ENCODE data around the gene MFNG.

The MFNG gene

DNA sequence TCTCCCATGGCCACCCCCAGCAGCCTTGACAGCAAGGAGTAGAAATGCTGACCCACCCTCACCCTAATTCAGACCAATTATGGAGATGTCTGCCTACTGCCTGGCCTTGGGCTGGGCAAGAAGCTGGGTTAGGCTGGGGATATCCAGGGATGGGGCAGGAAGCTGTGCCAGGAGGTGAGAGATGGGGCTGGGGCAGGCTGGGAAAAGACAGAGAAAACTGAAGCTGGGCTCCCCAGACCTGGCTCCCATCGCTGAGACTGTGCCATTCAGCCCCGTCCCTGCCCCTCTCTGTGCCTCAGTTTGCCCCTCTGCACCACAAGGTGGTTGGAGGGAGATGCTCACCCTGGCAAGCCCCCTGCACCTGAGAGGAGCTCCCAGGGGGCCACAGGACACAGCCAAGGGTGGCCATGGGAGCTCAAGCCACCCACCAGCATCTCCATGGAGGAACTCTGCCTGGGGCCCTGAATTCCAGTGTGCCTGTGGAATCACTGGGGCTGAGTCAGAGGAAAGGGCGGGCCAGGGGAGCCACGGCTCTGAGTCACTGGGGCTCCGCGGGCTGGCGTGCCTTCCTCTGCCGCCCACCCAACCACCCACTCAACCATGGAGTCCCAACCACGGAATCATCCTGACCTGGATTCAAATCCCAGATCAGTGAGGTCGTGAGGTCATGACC, 39.0 kb upstream of the MFNG start:
- no peak overlapping the region for H3K9ac ChIP-seq
- H4K20me1 ChIP-seq (ENCODE audit: insufficient read depth), result no peaks in the 10 kb centered on the region
- no peaks in the 10 kb centered on the region for H3K79me2 ChIP-seq (ENCODE audit: insufficient read depth, low read depth)
- H3K4me3 ChIP-seq (IDR thresholded peaks at IDR 0.05; ENCODE audit: insufficient read depth, low read depth, low read length), result no peak overlapping the region
- no peaks in the 10 kb centered on the region for H3K36me3 ChIP-seq (ENCODE audit: insufficient read depth)
- no peak overlapping the region for H2AFZ ChIP-seq (ENCODE audit: low read depth)
- TF ChIP-seq, protein P1, sequence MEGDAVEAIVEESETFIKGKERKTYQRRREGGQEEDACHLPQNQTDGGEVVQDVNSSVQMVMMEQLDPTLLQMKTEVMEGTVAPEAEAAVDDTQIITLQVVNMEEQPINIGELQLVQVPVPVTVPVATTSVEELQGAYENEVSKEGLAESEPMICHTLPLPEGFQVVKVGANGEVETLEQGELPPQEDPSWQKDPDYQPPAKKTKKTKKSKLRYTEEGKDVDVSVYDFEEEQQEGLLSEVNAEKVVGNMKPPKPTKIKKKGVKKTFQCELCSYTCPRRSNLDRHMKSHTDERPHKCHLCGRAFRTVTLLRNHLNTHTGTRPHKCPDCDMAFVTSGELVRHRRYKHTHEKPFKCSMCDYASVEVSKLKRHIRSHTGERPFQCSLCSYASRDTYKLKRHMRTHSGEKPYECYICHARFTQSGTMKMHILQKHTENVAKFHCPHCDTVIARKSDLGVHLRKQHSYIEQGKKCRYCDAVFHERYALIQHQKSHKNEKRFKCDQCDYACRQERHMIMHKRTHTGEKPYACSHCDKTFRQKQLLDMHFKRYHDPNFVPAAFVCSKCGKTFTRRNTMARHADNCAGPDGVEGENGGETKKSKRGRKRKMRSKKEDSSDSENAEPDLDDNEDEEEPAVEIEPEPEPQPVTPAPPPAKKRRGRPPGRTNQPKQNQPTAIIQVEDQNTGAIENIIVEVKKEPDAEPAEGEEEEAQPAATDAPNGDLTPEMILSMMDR (conservative IDR thresholded peaks at IDR 0.05; ENCODE audit: low read depth, low read length), result no peak
- H3K27ac ChIP-seq, result no peak overlapping the region
- H3K4me2 ChIP-seq, result no peak overlapping the region
- H3K4me1 ChIP-seq (ENCODE audit: low read depth, poor library complexity, severe bottlenecking), result no peaks in the 10 kb centered on the region
- peaks cover 48% of the 10 kb centered on the region for H3K27me3 ChIP-seq (ENCODE audit: insufficient read depth, low read depth)

DNA sequence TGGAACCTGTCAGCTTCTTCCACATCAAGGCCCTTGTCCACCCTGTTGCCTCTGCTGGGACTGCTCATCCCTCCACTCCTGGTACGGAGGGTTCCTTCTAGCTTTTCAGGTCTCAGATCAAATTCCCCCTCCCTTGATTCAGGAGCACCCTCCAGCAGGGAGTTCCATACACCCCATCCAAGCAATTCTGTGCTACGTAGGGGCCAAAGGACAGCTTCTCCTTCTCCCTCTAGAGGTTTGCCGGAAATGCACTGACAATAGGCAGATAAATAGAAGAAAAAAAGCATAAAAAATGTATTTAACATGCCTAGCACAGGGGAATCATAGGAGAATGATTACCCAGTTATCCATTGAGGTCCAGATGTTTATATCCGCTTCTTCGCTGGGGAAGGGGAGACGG, 36.3 kb upstream of the MFNG start:
- H3K27ac ChIP-seq, result no peak overlapping the region
- H3K9ac ChIP-seq, result no peak overlapping the region
- peaks cover 56% of the 10 kb centered on the region for H3K27me3 ChIP-seq (ENCODE audit: insufficient read depth, low read depth)
- H3K4me2 ChIP-seq, result no peak overlapping the region
- H3K4me3 ChIP-seq (IDR thresholded peaks at IDR 0.05; ENCODE audit: insufficient read depth, low read depth, low read length), result no peak overlapping the region
- H3K36me3 ChIP-seq (ENCODE audit: insufficient read depth), result no peaks in the 10 kb centered on the region
- no peaks in the 10 kb centered on the region for H4K20me1 ChIP-seq (ENCODE audit: insufficient read depth)
- H2AFZ ChIP-seq (ENCODE audit: low read depth), result no peak overlapping the region
- H3K4me1 ChIP-seq (ENCODE audit: low read depth, poor library complexity, severe bottlenecking), result no peaks in the 10 kb centered on the region
- TF ChIP-seq, protein P1 (conservative IDR thresholded peaks at IDR 0.05; ENCODE audit: low read depth, low read length), result no peak
- H3K79me2 ChIP-seq (ENCODE audit: insufficient read depth, low read depth), result no peaks in the 10 kb centered on the region

DNA sequence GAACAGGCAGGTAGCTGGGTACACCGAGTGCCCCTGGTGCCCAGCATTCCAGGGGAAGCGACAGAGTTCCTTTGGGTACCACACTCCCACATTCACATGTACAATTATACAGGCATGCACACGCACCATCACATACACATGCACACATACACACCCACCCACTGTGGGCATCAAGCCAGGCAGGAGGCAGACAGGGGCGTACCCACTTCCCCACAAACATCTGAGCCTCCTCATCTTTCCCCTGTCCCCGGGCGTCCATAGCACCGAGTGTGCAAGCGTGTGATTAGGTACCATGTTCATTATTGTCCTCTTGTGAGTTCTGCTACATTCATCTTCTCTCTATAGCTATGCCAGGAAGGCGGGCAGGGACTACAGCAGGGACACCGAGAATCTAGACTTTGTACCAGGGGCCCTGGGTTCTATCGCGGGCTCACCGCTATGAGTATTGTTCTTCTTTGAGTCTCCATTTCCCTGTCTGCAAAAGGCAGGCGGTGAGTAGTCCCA, 35.1 kb upstream of the MFNG start:
- no peaks in the 10 kb centered on the region for H4K20me1 ChIP-seq (ENCODE audit: insufficient read depth)
- TF ChIP-seq, protein P1 (conservative IDR thresholded peaks at IDR 0.05; ENCODE audit: low read depth, low read length), result no peak
- H3K27ac ChIP-seq, result no peak overlapping the region
- no peak overlapping the region for H3K4me2 ChIP-seq
- H3K36me3 ChIP-seq (ENCODE audit: insufficient read depth), result no peaks in the 10 kb centered on the region
- no peak overlapping the region for H3K4me3 ChIP-seq (IDR thresholded peaks at IDR 0.05; ENCODE audit: insufficient read depth, low read depth, low read length)
- H3K79me2 ChIP-seq (ENCODE audit: insufficient read depth, low read depth), result no peaks in the 10 kb centered on the region
- H3K9ac ChIP-seq, result no peak overlapping the region
- H2AFZ ChIP-seq (ENCODE audit: low read depth), result no peak overlapping the region; the same call in 1 of the 2 replicates
- no peaks in the 10 kb centered on the region for H3K4me1 ChIP-seq (ENCODE audit: low read depth, poor library complexity, severe bottlenecking)
- H3K27me3 ChIP-seq (ENCODE audit: insufficient read depth, low read depth), result peaks cover 56% of the 10 kb centered on the region

DNA sequence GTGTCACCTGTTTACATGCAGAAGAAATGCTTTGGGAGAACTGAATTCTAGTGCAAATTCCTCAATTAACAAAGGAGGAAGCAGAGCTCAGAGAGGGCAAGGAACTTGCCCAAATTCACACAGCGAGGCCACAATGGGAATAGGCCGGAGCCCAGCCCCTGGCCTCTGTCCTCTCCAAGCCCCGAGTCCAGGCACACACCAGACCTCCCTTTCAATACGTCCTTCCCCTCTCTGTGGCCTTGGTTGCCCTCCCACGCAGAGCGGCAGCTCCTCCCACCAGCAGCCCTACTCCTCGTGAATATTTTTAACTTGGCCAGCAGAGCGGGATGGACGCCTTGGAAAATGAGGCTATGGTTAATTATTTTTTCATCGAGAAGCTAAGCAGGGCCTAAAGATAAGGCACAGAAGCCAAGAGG, 34.6 kb upstream of the MFNG start:
- H3K36me3 ChIP-seq (ENCODE audit: insufficient read depth), result no peaks in the 10 kb centered on the region
- no peaks in the 10 kb centered on the region for H4K20me1 ChIP-seq (ENCODE audit: insufficient read depth)
- H3K4me1 ChIP-seq (ENCODE audit: low read depth, poor library complexity, severe bottlenecking), result no peaks in the 10 kb centered on the region
- TF ChIP-seq, protein P1 (conservative IDR thresholded peaks at IDR 0.05; ENCODE audit: low read depth, low read length), result no peak
- H3K79me2 ChIP-seq (ENCODE audit: insufficient read depth, low read depth), result no peaks in the 10 kb centered on the region
- H3K4me2 ChIP-seq, result no peak overlapping the region
- no peak overlapping the region for H3K4me3 ChIP-seq (IDR thresholded peaks at IDR 0.05; ENCODE audit: insufficient read depth, low read depth, low read length)
- no peak overlapping the region for H3K9ac ChIP-seq
- peaks cover 56% of the 10 kb centered on the region for H3K27me3 ChIP-seq (ENCODE audit: insufficient read depth, low read depth)
- no peak overlapping the region for H3K27ac ChIP-seq
- no peak overlapping the region for H2AFZ ChIP-seq (ENCODE audit: low read depth)
